Liver (tissue), 9 donors: ENCODE data around the gene TFB1M. TPM values are rescaled to one million over a fixed set of nuclear protein-coding genes. Genes with fewer than 3 reads are reported as not detected.
"Not testable (repeated sequence)": the region's sequence is repeated elsewhere in the genome, so short reads cannot be mapped to it uniquely, and the experiment has no call there.

ENCODE experiments used
- DNase-seq: peaks from one replicate; pipeline ENCODE4 v3.0.0-alpha.2; 2017; ENCODE audit warnings: low spot score
- H3K27ac ChIP-seq, 2 donors: one replicate each; pipeline ENCODE4 v1.7.0; 2013; ENCODE audit warnings: inconsistent platforms in 2 of 2, low read length in 2 of 2, control low read depth in 1 of 2, low read depth in 1 of 2, mild to moderate bottlenecking in 1 of 2
- H3K27me3 ChIP-seq, 4 donors: one replicate each; pipeline versions ENCODE4 v1.6.1 to v1.7.0; 2013; ENCODE audit warnings: low read length in 3 of 4, inconsistent platforms in 1 of 4, mild to moderate bottlenecking in 1 of 4, moderate library complexity in 1 of 4; ENCODE audit not compliant: control insufficient read depth in 4 of 4, insufficient read depth in 4 of 4
- H3K36me3 ChIP-seq, 4 donors: one replicate each; pipeline versions ENCODE4 v1.6.1 to v1.7.0; 2013; ENCODE audit warnings: low read length in 3 of 4, mild to moderate bottlenecking in 3 of 4, low read depth in 1 of 4, moderate library complexity in 1 of 4; ENCODE audit not compliant: control insufficient read depth in 4 of 4, insufficient read depth in 3 of 4
- H3K4me1 ChIP-seq, 4 donors: one replicate each; pipeline versions ENCODE4 v1.6.1 to v1.7.0; 2013; ENCODE audit warnings: low read length in 3 of 4, mild to moderate bottlenecking in 3 of 4, moderate library complexity in 1 of 4; ENCODE audit not compliant: control insufficient read depth in 4 of 4, insufficient read depth in 4 of 4
- H3K4me3 ChIP-seq, 3 donors: one replicate each; pipeline versions ENCODE4 v1.6.1 to v1.7.0; 2013; ENCODE audit warnings: low read length in 3 of 3, control low read depth in 1 of 3, low read depth in 1 of 3, mild to moderate bottlenecking in 1 of 3
- H3K9ac ChIP-seq, 2 donors: one replicate each; pipeline ENCODE4 v1.7.0; 2013; ENCODE audit warnings: low read length in 2 of 2, mild to moderate bottlenecking in 2 of 2, moderate library complexity in 2 of 2, control low read depth in 1 of 2, low read depth in 1 of 2
- H3K9me3 ChIP-seq, 4 donors: one replicate each; pipeline versions ENCODE4 v1.6.1 to v1.7.0; 2013; ENCODE audit warnings: low read length in 3 of 4; ENCODE audit not compliant: control insufficient read depth in 4 of 4
- CTCF ChIP-seq: fragments of 150-350 bp; IDR thresholded peaks from 2 replicates; pipeline ENCODE4 v1.5.1; 2017; ENCODE audit warnings: improper control_type of control experiment, low read depth, low read length; ENCODE audit not compliant: missing input control
- EGR1 ChIP-seq, 2 donors: IDR thresholded peaks; 2 replicates each; pipeline ENCODE4 v1.6.1; 2016 to 2018; ENCODE audit warnings: antibody characterized with exemption in 2 of 2, low read depth in 2 of 2
- FOXA1 ChIP-seq: IDR thresholded peaks from 2 replicates; pipeline ENCODE4 v1.6.1; 2016; ENCODE audit warnings: antibody characterized with exemption
- FOXA2 ChIP-seq: IDR thresholded peaks from 2 replicates; pipeline ENCODE4 v1.6.1; 2016; ENCODE audit warnings: antibody characterized with exemption
- JUND ChIP-seq, 2 donors: IDR thresholded peaks; 2 replicates each; pipeline ENCODE4 v1.6.1; 2016; ENCODE audit warnings: antibody characterized with exemption in 2 of 2
- MAX ChIP-seq: IDR thresholded peaks from 2 replicates; pipeline ENCODE4 v1.6.1; 2016; ENCODE audit warnings: antibody characterized with exemption
- RAD21 ChIP-seq, 2 donors: IDR thresholded peaks; 2 replicates each; pipeline ENCODE4 v1.6.1; 2016; ENCODE audit warnings: antibody characterized with exemption in 2 of 2, mild to moderate bottlenecking in 2 of 2
- REST ChIP-seq: IDR thresholded peaks from 2 replicates; pipeline ENCODE4 v1.6.1; 2016; ENCODE audit warnings: antibody characterized with exemption, mild to moderate bottlenecking
- RXRA ChIP-seq, 2 donors: IDR thresholded peaks; 2 replicates each; pipeline ENCODE4 v1.6.1; 2017 to 2018; ENCODE audit warnings: antibody characterized with exemption in 2 of 2, mild to moderate bottlenecking in 1 of 2
- SP1 ChIP-seq: IDR thresholded peaks from 2 replicates; pipeline ENCODE4 v1.6.1; 2018; ENCODE audit warnings: antibody characterized with exemption, mild to moderate bottlenecking
- YY1 ChIP-seq: IDR thresholded peaks from 2 replicates; pipeline ENCODE4 v1.6.1; 2016; ENCODE audit warnings: antibody characterized with exemption, mild to moderate bottlenecking
- ZBTB33 ChIP-seq: IDR thresholded peaks from 2 replicates; pipeline ENCODE4 v1.6.1; 2016; ENCODE audit warnings: antibody characterized with exemption
- WGBS: extraction: QIAGEN DNeasy Blood & Tissue Kit; methylation state at CpG from one replicate; pipeline ENCODE4 v1.1.7; 2013; 5-methylcytosine and 5-hydroxymethylcytosine counted together
- polyA plus RNA-seq, 2 donors: library from polyadenylated mRNA; stranded (reverse) in 1 of 2; unstranded in 1 of 2; fragments of 200-250 nt in 1 of 2; fragments of >200 nt in 1 of 2; fragmentation: Nextera tagmentation in 1 of 2; extraction: Ambion mirVana in 1 of 2; gene quantifications; one replicate each; pipeline versions ENCODE4 v1.2.1 to v1.2.3, GENCODE V29; 2013 to 2015
- total RNA-seq, 2 donors: library from RNA; depleted of rRNA; stranded (reverse); fragments of >200 nt; gene quantifications; one replicate each; pipeline ENCODE4 v1.2.3, GENCODE V29; 2014
- donor health status: healthy.
- donor health status: healthy.
- donor health status: healthy.
- donor health status: healthy.
- donor health status: healthy.

Gene TFB1M
- total and polyA plus RNA-seq, 4 donors: 9.2 to 17.0 (median 12.6) TPM

- not testable (repeated sequence) for H3K27me3 ChIP-seq, H3K4me1 ChIP-seq, DNase-seq, H3K9ac ChIP-seq, H3K9me3 ChIP-seq, H3K27ac ChIP-seq, H3K4me3 ChIP-seq
- peaks cover 5 to 13% (median 7%) of the 10 kb centered on the region in 4 donors for H3K36me3 ChIP-seq
- WGBS: 89% methylated on average over 3 of the region's 5 CpGs
- TF ChIP-seq RAD21 (IDR thresholded peaks at IDR 0.05): peak in 1 of 2 donors; percentile 13
Observed at GRCh38 chr6:155268088-155268867, 46.0 kb downstream of the TFB1M start.

GRCh38 chr6:155267411-155267810 lies 46.9 kb downstream of the TFB1M start:
- Histone ChIP-seq H3K27me3 (no peaks in the 10 kb centered on the region), H3K9me3 (no peaks in the 10 kb centered on the region), H3K4me3 (no peak overlapping the region), H3K27ac (no peak overlapping the region), H3K36me3 (peaks cover 5 to 12% (median 7%) of the 10 kb centered on the region in 4 donors), H3K4me1 (no peaks in the 10 kb centered on the region), H3K9ac (no peak overlapping the region)
- DNase-seq: no peak
- WGBS: 97% methylated on average over 2 of the region's 2 CpGs
- no peak for TF ChIP-seq MAX
- no peak for TF ChIP-seq EGR1 (IDR thresholded peaks at IDR 0.05; ENCODE audit: low read depth in 2 of 2)
- no peak for TF ChIP-seq SP1
- TF ChIP-seq ZBTB33: no peak
- TF ChIP-seq JUND (IDR thresholded peaks at IDR 0.05): no peak
- TF ChIP-seq RAD21 (IDR thresholded peaks at IDR 0.05): no peak
- no peak for TF ChIP-seq REST

- H3K9ac ChIP-seq: no peak overlapping the region
- H3K4me1 ChIP-seq: no peaks in the 10 kb centered on the region
- H3K36me3 ChIP-seq: peaks cover 8 to 12% (median 9%) of the 10 kb centered on the region in 4 donors
- no peak overlapping the region for H3K4me3 ChIP-seq
- H3K27me3 ChIP-seq: no peaks in the 10 kb centered on the region
- no peak overlapping the region for H3K27ac ChIP-seq
- WGBS: 97% methylated on average over 4 of the region's 4 CpGs
- DNase-seq: no peak
- no peaks in the 10 kb centered on the region for H3K9me3 ChIP-seq
- TF ChIP-seq ZBTB33 (no peak), RXRA (IDR thresholded peaks at IDR 0.05) (no peak), SP1 (no peak), YY1 (no peak), MAX (no peak), FOXA1 (no peak), CTCF (no peak), FOXA2 (no peak), JUND (IDR thresholded peaks at IDR 0.05) (no peak)
Observed at GRCh38 chr6:155265843-155266535, 48.3 kb downstream of the TFB1M start.
